HEK293 (cell line): ENCODE data around the gene AKT2.

Experiments used
- CTCF ChIA-PET: fragments of 350-600 bp; formaldehyde crosslinking; extraction: SDS; loops from one replicate; lab custom pipeline; 2021; ENCODE audit warnings: antibody characterized with exemption; lab: Yijun Ruan, JAX
- POLR2A ChIA-PET: fragments of 300-600 bp; formaldehyde crosslinking; extraction: SDS; loops from one replicate; lab custom pipeline; 2020; ENCODE audit warnings: antibody characterized with exemption, inconsistent platforms; lab: Yijun Ruan, JAX
- H3K27ac ChIP-seq: fragments of 200-500 bp; sonication (Bioruptor generic); 2 replicates; pipeline ENCODE4 v1.5.1; 2014; ENCODE audit warnings: low read depth, low read length, control low read depth, inconsistent platforms; ENCODE audit errors: extremely low read depth
- H3K36me3 ChIP-seq, 2 experiments: fragments of 200-500 bp in 1 of 2; sonication (Bioruptor generic) in 1 of 2; 1 replicate in 1 of 2; 2 replicates in 1 of 2; pipeline ENCODE4 v1.5.1; 2014 to 2017; ENCODE audit warnings: inconsistent platforms in 2 of 2, low read length in 2 of 2; ENCODE audit not compliant: control insufficient read depth in 2 of 2, insufficient read depth in 1 of 2
- H3K4me1 ChIP-seq: fragments of 200-500 bp; sonication (Bioruptor generic); 2 replicates; pipeline ENCODE4 v1.5.1; 2014; ENCODE audit warnings: mild to moderate bottlenecking, low read length, inconsistent platforms; ENCODE audit not compliant: control insufficient read depth, insufficient read depth
- H3K4me3 ChIP-seq: 2 replicates; pipeline ENCODE4 v1.5.1; 2011; ENCODE audit warnings: low read depth, mild to moderate bottlenecking, control low read depth, low read length, moderate library complexity
- H3K9me3 ChIP-seq: fragments of 200-500 bp; sonication (Bioruptor generic); 2 replicates; pipeline ENCODE4 v1.5.1; 2014; ENCODE audit warnings: low read depth, low read length, inconsistent platforms; ENCODE audit not compliant: control insufficient read depth, insufficient read depth
- CTCF ChIP-seq: fragments of 450-650 bp; formaldehyde crosslinking; IDR thresholded peaks from 2 replicates; pipeline ENCODE4 v1.5.1; 2016; ENCODE audit warnings: missing biosample characterization, missing genetic modification characterization
- OSR2 ChIP-seq: fragments of 450-650 bp; formaldehyde crosslinking; IDR thresholded peaks from 2 replicates; pipeline ENCODE4 v1.5.1; 2016; ENCODE audit warnings: missing biosample characterization, missing genetic modification characterization
- SCRT2 ChIP-seq: fragments of 450-650 bp; formaldehyde crosslinking; IDR thresholded peaks from 2 replicates; pipeline ENCODE4 v1.5.1; 2016; ENCODE audit warnings: missing biosample characterization, missing genetic modification characterization
- ZBTB20 ChIP-seq: fragments of 450-650 bp; formaldehyde crosslinking; IDR thresholded peaks from 2 replicates; pipeline ENCODE4 v1.5.1; 2016; ENCODE audit warnings: missing biosample characterization, missing genetic modification characterization
- ZBTB21 ChIP-seq: fragments of 450-650 bp; formaldehyde crosslinking; IDR thresholded peaks from 2 replicates; pipeline ENCODE4 v1.5.1; 2017; ENCODE audit warnings: missing biosample characterization, missing genetic modification characterization
- ZFP69B ChIP-seq: fragments of 450-650 bp; formaldehyde crosslinking; IDR thresholded peaks from 2 replicates; pipeline ENCODE4 v1.5.1; 2016; ENCODE audit warnings: missing biosample characterization, missing genetic modification characterization
- ZIC2 ChIP-seq: fragments of 450-650 bp; formaldehyde crosslinking; IDR thresholded peaks from 2 replicates; pipeline ENCODE4 v1.5.1; 2016; ENCODE audit warnings: missing biosample characterization, missing genetic modification characterization
- ZNF138 ChIP-seq: fragments of 450-650 bp; formaldehyde crosslinking; IDR thresholded peaks from 2 replicates; pipeline ENCODE4 v1.5.1; 2016; ENCODE audit warnings: missing biosample characterization, missing genetic modification characterization, borderline replicate concordance
- ZNF146 ChIP-seq: fragments of 450-650 bp; formaldehyde crosslinking; IDR thresholded peaks from 2 replicates; pipeline ENCODE4 v1.5.1; 2016; ENCODE audit warnings: missing biosample characterization, missing genetic modification characterization
- ZNF350 ChIP-seq: fragments of 450-650 bp; formaldehyde crosslinking; IDR thresholded peaks from 2 replicates; pipeline ENCODE4 v1.5.0; 2017; ENCODE audit warnings: missing biosample characterization, mild to moderate bottlenecking, missing genetic modification characterization
- ZNF366 ChIP-seq: fragments of 450-650 bp; formaldehyde crosslinking; conservative IDR thresholded peaks from 2 replicates; pipeline ENCODE4 v1.5.1; 2016; ENCODE audit warnings: missing biosample characterization, missing genetic modification characterization
- ZNF530 ChIP-seq: fragments of 450-650 bp; formaldehyde crosslinking; IDR thresholded peaks from 2 replicates; pipeline ENCODE4 v1.5.1; 2016; ENCODE audit warnings: low read depth, missing biosample characterization, missing genetic modification characterization
- ZNF600 ChIP-seq: fragments of 450-650 bp; formaldehyde crosslinking; IDR thresholded peaks from 2 replicates; pipeline ENCODE4 v1.5.1; 2016; ENCODE audit warnings: missing biosample characterization, missing genetic modification characterization
- ZNF677 ChIP-seq: fragments of 450-650 bp; IDR thresholded peaks from 2 replicates; pipeline ENCODE4 v1.5.0; 2018; ENCODE audit warnings: missing biosample characterization, mild to moderate bottlenecking, missing genetic modification characterization, moderate library complexity
- ZSCAN16 ChIP-seq: fragments of 450-650 bp; formaldehyde crosslinking; IDR thresholded peaks from 2 replicates; pipeline ENCODE4 v1.5.1; 2016; ENCODE audit warnings: missing biosample characterization, missing genetic modification characterization
- TF ChIP-seq, protein P1 (sequence below): fragments of 450-650 bp; formaldehyde crosslinking; conservative IDR thresholded peaks from 2 replicates; pipeline ENCODE4 v1.5.1; 2016; ENCODE audit warnings: low read depth, missing biosample characterization, missing genetic modification characterization
- TF ChIP-seq, protein P2 (sequence below): fragments of 450-650 bp; formaldehyde crosslinking; IDR thresholded peaks from 2 replicates; pipeline ENCODE4 v1.5.1; 2016; ENCODE audit warnings: missing biosample characterization, missing genetic modification characterization

The AKT2 gene

GRCh38 chr19:40285353-40286234, 449 bp upstream of the AKT2 start (continued):
- TF ChIP-seq, protein P1, sequence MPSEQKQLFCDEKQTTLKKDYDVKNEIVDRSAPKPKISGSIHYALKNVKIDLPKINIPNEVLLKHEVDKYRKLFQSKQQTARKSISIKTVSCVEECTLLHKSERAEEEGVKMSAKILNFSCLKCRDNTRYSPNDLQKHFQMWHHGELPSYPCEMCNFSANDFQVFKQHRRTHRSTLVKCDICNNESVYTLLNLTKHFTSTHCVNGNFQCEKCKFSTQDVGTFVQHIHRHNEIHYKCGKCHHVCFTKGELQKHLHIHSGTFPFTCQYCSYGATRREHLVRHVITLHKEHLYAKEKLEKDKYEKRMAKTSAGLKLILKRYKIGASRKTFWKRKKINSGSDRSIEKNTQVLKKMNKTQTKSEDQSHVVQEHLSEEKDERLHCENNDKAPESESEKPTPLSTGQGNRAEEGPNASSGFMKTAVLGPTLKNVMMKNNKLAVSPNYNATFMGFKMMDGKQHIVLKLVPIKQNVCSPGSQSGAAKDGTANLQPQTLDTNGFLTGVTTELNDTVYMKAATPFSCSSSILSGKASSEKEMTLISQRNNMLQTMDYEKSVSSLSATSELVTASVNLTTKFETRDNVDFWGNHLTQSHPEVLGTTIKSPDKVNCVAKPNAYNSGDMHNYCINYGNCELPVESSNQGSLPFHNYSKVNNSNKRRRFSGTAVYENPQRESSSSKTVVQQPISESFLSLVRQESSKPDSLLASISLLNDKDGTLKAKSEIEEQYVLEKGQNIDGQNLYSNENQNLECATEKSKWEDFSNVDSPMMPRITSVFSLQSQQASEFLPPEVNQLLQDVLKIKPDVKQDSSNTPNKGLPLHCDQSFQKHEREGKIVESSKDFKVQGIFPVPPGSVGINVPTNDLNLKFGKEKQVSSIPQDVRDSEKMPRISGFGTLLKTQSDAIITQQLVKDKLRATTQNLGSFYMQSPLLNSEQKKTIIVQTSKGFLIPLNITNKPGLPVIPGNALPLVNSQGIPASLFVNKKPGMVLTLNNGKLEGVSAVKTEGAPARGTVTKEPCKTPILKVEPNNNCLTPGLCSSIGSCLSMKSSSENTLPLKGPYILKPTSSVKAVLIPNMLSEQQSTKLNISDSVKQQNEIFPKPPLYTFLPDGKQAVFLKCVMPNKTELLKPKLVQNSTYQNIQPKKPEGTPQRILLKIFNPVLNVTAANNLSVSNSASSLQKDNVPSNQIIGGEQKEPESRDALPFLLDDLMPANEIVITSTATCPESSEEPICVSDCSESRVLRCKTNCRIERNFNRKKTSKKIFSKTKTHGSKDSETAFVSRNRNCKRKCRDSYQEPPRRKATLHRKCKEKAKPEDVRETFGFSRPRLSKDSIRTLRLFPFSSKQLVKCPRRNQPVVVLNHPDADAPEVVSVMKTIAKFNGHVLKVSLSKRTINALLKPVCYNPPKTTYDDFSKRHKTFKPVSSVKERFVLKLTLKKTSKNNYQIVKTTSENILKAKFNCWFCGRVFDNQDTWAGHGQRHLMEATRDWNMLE = peak; percentile 84
- TF ChIP-seq ZNF677 = no peak
- no peak for TF ChIP-seq ZNF138 (tag by site-specific recombination)
- peak; percentile 59 for TF ChIP-seq ZIC2 (tag by site-specific recombination)
- TF ChIP-seq, protein P2, sequence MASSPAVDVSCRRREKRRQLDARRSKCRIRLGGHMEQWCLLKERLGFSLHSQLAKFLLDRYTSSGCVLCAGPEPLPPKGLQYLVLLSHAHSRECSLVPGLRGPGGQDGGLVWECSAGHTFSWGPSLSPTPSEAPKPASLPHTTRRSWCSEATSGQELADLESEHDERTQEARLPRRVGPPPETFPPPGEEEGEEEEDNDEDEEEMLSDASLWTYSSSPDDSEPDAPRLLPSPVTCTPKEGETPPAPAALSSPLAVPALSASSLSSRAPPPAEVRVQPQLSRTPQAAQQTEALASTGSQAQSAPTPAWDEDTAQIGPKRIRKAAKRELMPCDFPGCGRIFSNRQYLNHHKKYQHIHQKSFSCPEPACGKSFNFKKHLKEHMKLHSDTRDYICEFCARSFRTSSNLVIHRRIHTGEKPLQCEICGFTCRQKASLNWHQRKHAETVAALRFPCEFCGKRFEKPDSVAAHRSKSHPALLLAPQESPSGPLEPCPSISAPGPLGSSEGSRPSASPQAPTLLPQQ (tag by site-specific recombination) = peak; percentile 62
- TF ChIP-seq SCRT2 (tag by site-specific recombination) = no peak
- TF ChIP-seq ZFP69B = peak; percentile 78; the same call in 1 of the 2 replicates
- peak; percentile 78 for TF ChIP-seq ZBTB21 (tag by site-specific recombination)
- TF ChIP-seq ZNF350 = no peak

DNA sequence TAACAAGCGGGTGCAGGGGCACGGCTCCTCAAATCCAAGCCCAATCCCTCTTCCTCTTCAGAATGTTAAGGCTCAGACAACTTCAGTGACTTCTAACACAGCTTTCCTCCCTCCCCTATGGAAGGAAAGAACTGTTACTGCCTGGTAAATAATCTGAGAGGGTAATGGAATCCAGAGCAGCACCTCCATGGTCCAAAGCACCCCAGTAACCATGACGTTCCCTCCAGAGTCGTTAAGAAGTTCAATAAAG, 969 bp downstream of the AKT2 start:
- H3K27ac ChIP-seq = peak overlapping the region; percentile 99
- ChIA-PET POLR2A (interaction anchor here (1.2 to 3.3 kb wide), 3 partner anchors 10 to 119 kb away, joined by 3 to 10 read pairs (median 7); no protein-coding TSS in a partner anchor), CTCF (interaction anchor here (0.6 to 1.1 kb wide), 5 partner anchors 21 to 1792 kb away, joined by 3 to 4 read pairs (median 3); partner anchors contain the start of genes TTC9B and ZNF574)
- H3K4me1 ChIP-seq = peaks cover 59% of the 10 kb centered on the region
- H3K4me3 ChIP-seq = peak overlapping the region; percentile 71
- TF ChIP-seq CTCF (tag by site-specific recombination) = no peak
- no peak for TF ChIP-seq ZNF146 (tag by site-specific recombination)
- peak; percentile 53 for TF ChIP-seq ZBTB20 (tag by site-specific recombination)
- peak; percentile 94 for TF ChIP-seq ZNF600 (tag by site-specific recombination)
- no peak for TF ChIP-seq ZNF530 (tag by site-specific recombination)
- TF ChIP-seq ZSCAN16 (tag by site-specific recombination) = peak; percentile 78; the same call in 1 of the 2 replicates
- no peak for TF ChIP-seq OSR2 (tag by site-specific recombination)
- peak; percentile 39; the same call in 1 of the 2 replicates for TF ChIP-seq ZNF366 (tag by site-specific recombination)
- no peaks in the 10 kb centered on the region for H3K9me3 ChIP-seq
- peaks cover 17 to 22% of the 10 kb centered on the region in 2 experiments for H3K36me3 ChIP-seq
